H1 (cell line): ENCODE data around the gene ARHGAP5. TPM values are rescaled to one million over a fixed set of nuclear protein-coding genes. Genes with fewer than 3 reads are reported as not detected.

Experiments
- CBX8 ChIP-seq: fragments of 300-800, 300-1000 bp; sonication (generic); IDR thresholded peaks from 2 replicates; pipeline ENCODE4 v1.7.1; 2016; ENCODE audit warnings: low read depth, low read length, borderline replicate concordance
- EP300 ChIP-seq, 2 experiments: IDR thresholded peaks; 1 replicate in 1 of 2; 2 replicates in 1 of 2; pipeline ENCODE4 v1.6.1; 2011 to 2012; ENCODE audit warnings: low read depth in 2 of 2, low read length in 2 of 2, mild to moderate bottlenecking in 2 of 2, borderline replicate concordance in 1 of 2, inconsistent platforms in 1 of 2, moderate library complexity in 1 of 2
- GABPA ChIP-seq: IDR thresholded peaks from 2 replicates; pipeline ENCODE4 v1.6.1; 2011; ENCODE audit warnings: mild to moderate bottlenecking, low read length, moderate library complexity, borderline replicate concordance; ENCODE audit not compliant: insufficient read depth
- JUN ChIP-seq: IDR thresholded peaks from 2 replicates; pipeline ENCODE4 v1.6.1; 2011; ENCODE audit warnings: low read depth, mild to moderate bottlenecking, improper control_type of control experiment, low read length
- RAD21 ChIP-seq, 2 experiments: IDR thresholded peaks in 1 of 2; conservative IDR thresholded peaks in 1 of 2; 2 replicates each; pipeline ENCODE4 v1.6.1; 2011; ENCODE audit warnings: low read depth in 2 of 2, low read length in 2 of 2, improper control_type of control experiment in 1 of 2, inconsistent platforms in 1 of 2, mild to moderate bottlenecking in 1 of 2, moderate library complexity in 1 of 2
- SP4 ChIP-seq: IDR thresholded peaks from 2 replicates; pipeline ENCODE4 v1.6.1; 2012; ENCODE audit warnings: low read length, inconsistent platforms
- TBP ChIP-seq: IDR thresholded peaks from 2 replicates; pipeline ENCODE4 v1.6.1; 2011; ENCODE audit warnings: low read depth, low read length, improper control_type of control experiment
- ZNF274 ChIP-seq: IDR thresholded peaks from 2 replicates; pipeline ENCODE4 v1.7.0; 2012; ENCODE audit warnings: low read length, borderline replicate concordance; ENCODE audit errors: extremely low read depth
- polyA plus RNA-seq, 7 experiments: library from polyadenylated mRNA; depleted of rRNA in 3 of 7; stranded (reverse) in 5 of 7; unstranded in 2 of 7; fragments of >200 nt in 5 of 7; fragments of 200-250 nt in 2 of 7; gene quantifications; 1 replicate in 5 of 7; 2 replicates in 1 of 7; 4 replicates in 1 of 7; pipeline versions ENCODE4 v1.2.1 to v1.2.3, GENCODE V29; 2011 to 2013; ENCODE audit warnings: missing spikeins in 2 of 7, mixed read lengths in 2 of 7
- total RNA-seq: library from RNA; stranded (reverse); fragmentation: NEBNext Ultra II Directional; extraction: Animal tissue kit (Norgen Biotek cat#: 25700); gene quantifications from 2 replicates; pipeline ENCODE4 v1.2.1, GENCODE V29; 2021
- TF ChIP-seq, protein P1 (sequence below): fragments of 300-600 bp; sonication (generic); IDR thresholded peaks from 2 replicates; pipeline ENCODE4 v1.7.1; 2012; ENCODE audit warnings: low read length, moderate library complexity, mild to moderate bottlenecking, inconsistent platforms; ENCODE audit not compliant: insufficient replicate concordance

The ARHGAP5 gene
- total and polyA plus RNA-seq, 2 of the 8 experiments (the other 6 are each of a cell fraction or from before 2014, with no cell fraction given): 7.8 to 77.3 TPM

DNA sequence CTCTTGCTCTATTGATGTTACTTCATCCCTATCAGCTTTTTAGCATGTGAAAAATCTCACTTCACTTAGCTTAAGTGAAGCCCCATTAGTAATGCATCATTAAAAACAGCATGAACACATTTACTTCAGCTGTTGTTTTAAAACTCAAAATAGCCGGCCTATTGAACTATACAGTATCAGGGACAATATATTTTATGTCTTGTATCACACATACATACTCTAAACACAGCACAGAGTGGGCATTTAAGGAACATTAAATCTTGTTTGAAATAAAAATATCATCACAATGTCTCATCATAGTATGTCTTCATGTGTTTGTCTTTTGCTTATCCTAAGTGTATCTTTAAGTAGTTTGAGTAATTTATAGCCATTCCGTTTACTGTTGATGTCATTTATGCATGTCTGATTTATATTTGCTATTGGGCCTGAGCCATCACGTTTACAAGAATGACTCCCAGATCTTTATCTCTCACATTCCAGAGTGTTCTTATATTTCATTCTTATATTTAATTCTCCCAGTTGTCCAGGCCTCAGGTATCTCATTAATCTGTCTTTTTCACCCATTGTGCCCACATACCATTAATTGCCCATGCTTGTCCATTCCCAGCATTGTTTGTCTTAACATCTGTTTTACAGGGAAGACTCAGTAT is 57.5 kb downstream of the ARHGAP5 start (continued):
- TF ChIP-seq, protein P1, sequence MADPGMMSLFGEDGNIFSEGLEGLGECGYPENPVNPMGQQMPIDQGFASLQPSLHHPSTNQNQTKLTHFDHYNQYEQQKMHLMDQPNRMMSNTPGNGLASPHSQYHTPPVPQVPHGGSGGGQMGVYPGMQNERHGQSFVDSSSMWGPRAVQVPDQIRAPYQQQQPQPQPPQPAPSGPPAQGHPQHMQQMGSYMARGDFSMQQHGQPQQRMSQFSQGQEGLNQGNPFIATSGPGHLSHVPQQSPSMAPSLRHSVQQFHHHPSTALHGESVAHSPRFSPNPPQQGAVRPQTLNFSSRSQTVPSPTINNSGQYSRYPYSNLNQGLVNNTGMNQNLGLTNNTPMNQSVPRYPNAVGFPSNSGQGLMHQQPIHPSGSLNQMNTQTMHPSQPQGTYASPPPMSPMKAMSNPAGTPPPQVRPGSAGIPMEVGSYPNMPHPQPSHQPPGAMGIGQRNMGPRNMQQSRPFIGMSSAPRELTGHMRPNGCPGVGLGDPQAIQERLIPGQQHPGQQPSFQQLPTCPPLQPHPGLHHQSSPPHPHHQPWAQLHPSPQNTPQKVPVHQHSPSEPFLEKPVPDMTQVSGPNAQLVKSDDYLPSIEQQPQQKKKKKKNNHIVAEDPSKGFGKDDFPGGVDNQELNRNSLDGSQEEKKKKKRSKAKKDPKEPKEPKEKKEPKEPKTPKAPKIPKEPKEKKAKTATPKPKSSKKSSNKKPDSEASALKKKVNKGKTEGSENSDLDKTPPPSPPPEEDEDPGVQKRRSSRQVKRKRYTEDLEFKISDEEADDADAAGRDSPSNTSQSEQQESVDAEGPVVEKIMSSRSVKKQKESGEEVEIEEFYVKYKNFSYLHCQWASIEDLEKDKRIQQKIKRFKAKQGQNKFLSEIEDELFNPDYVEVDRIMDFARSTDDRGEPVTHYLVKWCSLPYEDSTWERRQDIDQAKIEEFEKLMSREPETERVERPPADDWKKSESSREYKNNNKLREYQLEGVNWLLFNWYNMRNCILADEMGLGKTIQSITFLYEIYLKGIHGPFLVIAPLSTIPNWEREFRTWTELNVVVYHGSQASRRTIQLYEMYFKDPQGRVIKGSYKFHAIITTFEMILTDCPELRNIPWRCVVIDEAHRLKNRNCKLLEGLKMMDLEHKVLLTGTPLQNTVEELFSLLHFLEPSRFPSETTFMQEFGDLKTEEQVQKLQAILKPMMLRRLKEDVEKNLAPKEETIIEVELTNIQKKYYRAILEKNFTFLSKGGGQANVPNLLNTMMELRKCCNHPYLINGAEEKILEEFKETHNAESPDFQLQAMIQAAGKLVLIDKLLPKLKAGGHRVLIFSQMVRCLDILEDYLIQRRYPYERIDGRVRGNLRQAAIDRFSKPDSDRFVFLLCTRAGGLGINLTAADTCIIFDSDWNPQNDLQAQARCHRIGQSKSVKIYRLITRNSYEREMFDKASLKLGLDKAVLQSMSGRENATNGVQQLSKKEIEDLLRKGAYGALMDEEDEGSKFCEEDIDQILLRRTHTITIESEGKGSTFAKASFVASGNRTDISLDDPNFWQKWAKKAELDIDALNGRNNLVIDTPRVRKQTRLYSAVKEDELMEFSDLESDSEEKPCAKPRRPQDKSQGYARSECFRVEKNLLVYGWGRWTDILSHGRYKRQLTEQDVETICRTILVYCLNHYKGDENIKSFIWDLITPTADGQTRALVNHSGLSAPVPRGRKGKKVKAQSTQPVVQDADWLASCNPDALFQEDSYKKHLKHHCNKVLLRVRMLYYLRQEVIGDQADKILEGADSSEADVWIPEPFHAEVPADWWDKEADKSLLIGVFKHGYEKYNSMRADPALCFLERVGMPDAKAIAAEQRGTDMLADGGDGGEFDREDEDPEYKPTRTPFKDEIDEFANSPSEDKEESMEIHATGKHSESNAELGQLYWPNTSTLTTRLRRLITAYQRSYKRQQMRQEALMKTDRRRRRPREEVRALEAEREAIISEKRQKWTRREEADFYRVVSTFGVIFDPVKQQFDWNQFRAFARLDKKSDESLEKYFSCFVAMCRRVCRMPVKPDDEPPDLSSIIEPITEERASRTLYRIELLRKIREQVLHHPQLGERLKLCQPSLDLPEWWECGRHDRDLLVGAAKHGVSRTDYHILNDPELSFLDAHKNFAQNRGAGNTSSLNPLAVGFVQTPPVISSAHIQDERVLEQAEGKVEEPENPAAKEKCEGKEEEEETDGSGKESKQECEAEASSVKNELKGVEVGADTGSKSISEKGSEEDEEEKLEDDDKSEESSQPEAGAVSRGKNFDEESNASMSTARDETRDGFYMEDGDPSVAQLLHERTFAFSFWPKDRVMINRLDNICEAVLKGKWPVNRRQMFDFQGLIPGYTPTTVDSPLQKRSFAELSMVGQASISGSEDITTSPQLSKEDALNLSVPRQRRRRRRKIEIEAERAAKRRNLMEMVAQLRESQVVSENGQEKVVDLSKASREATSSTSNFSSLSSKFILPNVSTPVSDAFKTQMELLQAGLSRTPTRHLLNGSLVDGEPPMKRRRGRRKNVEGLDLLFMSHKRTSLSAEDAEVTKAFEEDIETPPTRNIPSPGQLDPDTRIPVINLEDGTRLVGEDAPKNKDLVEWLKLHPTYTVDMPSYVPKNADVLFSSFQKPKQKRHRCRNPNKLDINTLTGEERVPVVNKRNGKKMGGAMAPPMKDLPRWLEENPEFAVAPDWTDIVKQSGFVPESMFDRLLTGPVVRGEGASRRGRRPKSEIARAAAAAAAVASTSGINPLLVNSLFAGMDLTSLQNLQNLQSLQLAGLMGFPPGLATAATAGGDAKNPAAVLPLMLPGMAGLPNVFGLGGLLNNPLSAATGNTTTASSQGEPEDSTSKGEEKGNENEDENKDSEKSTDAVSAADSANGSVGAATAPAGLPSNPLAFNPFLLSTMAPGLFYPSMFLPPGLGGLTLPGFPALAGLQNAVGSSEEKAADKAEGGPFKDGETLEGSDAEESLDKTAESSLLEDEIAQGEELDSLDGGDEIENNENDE: no peak
- TF ChIP-seq CBX8 (no peak), TBP (no peak), JUN (no peak), SP4 (no peak), RAD21 (IDR thresholded peaks at IDR 0.05 in 1 of 2, conservative IDR thresholded peaks at IDR 0.05 in 1 of 2; ENCODE audit: low read depth in 2 of 2, low read length in 2 of 2) (no peak), GABPA (no peak), ZNF274 (no peak), EP300 (IDR thresholded peaks at IDR 0.05; ENCODE audit: borderline replicate concordance in 1 of 2, low read depth in 2 of 2, low read length in 2 of 2) (no peak)
